Measurements from ENCODE around the gene MFSD2A.
"Not testable (repeated sequence)": the region's sequence is repeated elsewhere in the genome, so short reads cannot be mapped to it uniquely, and the experiment has no call there.

Gene MFSD2A

DNA sequence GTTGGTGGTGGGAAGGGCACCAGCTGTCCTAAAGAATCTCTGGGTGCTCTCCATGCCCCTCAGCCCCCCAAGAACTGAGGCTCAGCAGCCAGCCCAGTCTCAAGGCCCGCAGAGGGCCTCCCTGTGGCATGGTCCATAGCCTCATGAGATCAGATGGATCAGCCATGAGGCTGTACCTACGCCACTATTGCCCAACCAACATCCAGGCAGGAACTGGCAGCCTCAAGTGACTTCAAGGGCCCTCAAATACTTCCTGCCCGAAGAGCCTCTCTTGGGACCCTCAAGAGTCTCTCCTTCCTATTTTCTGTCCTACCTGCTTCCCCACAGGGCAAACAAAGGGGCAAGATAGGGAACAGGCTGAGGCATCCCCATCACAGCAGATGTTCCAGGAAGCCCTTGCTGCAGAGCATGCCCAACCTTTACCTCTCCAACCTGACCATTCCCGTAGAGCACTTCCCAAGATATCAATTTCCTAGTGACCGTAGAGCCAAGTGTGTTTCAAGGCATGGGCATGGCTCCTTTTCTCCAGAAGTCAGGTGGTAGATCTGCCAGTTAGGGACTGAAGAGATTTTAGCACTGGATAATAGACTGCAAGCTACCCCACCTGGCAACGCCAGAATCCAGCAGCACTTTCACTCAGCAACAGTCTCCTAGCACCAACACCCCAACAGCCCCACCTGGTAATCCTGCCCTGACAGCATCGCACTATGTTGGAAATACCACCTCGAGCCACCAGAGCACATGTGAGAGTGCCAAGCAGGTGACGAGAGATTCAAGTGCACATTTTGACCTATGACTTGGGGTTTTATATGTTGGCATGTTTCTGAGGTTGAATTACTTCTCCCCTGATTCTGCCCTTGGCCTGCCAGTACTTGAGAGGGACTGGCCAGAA is 13.7 kb upstream of the MFSD2A start:
- DNase-seq, result no peak

DNA sequence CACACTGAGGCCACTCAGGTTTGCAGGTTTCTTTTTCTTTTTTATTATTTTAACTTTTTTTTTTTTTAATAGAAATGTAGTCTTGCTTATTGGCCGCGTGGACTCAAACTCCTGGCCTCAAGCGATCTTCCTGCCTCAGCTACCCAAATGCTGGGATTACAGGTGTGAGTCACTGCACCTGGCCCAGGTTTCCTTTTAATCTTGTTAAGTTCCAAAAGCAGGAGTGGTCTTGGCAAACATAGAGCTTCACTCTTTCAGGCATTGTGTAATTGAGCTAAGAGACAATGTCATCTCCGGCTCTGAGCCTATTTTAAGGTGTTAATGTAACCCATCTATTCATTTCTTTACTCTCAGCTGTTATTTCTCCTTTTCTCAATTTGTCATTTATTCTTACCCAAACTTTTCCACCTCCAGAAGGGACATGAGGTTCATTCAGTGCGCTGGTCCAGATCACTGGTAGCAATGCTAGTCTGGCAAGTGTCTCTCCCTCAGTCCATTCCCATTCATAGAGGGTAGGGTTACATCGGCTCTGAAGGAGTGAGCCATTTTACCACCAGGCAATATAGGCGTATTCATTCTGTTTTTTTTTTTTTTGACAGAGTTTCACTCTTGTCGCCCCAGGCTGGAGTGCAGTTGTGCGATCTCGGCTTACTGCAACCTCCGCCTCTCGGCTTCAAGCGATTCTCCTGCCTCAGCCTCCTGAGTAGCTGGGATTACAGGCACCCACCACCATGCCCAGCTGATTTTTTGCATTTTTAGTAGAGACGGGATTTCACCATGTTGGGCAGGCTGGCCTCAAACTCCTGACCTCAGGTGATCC is 11.3 kb upstream of the MFSD2A start:
- no peak for DNase-seq

DNA sequence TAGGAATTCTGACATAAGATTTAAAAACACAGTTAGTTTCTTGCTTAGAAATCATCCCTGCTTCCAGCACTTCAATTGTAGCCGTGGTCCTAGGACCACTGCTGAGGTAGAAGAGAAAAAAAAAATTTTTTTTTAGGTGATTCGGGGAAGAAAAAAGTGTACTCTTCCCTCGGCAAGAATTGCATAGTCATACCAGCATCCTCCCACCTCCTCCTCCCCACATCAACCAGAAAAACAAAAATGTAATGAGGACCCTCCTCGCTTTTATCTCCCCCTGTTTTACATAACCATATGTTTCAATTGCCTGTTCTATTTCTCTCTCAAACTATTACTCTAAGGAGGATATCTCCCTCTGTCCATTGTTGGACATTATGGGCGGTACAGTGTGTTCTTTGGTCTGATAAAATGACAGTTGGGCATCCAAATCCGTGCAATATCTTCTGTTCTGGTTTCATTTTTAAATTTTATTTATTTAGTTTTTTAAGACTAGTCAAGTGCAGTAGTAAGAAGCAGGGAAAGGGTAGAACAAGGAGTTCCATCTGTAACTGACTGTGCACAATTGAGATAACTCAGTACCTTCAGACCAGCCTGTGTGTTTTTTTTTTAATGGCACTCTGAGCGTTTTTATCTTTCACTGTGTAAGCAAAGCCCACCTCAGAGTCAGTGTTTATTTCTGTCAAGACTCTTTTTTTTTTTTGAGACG is 10.4 kb upstream of the MFSD2A start:
- no peak for DNase-seq

DNA sequence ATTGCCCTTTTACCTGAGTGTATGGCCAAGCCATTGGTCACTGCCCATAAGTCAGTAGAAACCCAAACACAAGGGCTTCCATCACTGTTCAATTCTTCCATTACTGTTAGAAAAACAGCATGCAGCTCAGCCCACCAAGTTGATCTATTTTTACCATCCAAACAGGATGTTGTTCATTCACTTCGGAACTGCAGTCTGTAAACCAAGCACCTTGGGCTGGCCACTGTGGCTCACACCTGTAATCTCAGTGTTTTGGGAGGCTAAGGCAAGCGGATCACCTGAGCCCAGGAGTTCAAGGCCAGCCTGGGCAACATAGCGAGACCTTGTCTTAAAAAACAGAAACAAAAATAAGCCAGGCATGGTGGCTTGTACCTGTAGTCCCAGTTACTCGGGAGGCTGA is 8.7 kb upstream of the MFSD2A start:
- DNase-seq, result no peak

DNA sequence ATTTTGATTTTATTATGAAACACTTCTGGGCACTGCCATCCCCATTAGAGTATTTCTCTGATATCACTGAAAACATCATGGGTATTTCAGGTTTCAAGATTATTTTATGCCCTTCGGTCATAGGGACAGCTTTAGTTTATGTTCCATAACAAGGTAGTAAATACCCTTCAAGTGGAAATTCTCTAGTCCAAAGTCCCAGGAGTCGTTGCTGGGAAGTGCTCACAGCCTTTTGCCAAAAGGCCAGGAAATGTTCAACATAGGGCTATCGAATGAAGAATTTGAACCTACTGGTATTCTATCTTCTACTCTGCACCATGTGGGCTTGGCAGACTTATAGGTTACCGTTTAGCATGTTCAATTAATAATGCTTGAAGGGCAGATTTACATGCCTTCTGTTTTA is 7.7 kb upstream of the MFSD2A start:
- DNase-seq, result no peak

DNA sequence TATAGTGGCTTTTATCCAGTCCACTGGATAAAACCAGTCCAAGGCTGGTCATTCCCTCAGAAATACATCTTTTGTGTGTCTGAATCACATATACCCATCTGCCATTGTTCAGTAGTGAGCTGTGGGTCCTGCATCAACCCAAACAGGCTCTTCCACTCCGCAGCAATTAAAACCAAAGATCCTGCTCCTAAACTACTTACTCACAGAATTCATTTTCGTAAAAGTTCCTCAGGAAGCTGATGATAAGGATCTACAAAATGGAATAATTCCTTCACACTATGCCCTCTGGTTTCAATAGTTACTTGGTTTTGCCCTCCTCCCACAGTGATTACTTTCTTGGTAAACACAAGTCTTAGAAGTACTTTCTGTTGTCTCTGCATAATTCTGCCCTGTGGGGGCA is 5.1 kb upstream of the MFSD2A start:
- no peak for DNase-seq

DNA sequence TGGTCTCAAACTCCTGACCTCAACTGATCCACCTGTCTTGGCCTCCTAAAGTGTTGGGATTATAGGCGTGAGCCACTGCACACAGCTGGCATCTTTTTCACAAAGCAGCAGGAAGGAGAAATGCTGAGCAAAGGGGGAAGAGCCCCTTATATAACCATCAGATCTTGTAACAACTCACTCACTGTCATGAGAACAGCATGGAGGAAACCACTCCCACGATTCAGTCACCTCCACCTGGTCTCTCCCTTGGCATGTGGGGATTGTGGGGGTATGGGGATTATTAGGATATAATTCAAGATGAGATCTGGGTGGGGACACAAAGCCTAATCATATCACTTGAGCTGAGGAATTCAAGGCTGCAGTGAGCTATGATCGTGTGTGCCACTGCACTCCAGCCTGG is 3.0 kb upstream of the MFSD2A start:
- no peak for DNase-seq

DNA sequence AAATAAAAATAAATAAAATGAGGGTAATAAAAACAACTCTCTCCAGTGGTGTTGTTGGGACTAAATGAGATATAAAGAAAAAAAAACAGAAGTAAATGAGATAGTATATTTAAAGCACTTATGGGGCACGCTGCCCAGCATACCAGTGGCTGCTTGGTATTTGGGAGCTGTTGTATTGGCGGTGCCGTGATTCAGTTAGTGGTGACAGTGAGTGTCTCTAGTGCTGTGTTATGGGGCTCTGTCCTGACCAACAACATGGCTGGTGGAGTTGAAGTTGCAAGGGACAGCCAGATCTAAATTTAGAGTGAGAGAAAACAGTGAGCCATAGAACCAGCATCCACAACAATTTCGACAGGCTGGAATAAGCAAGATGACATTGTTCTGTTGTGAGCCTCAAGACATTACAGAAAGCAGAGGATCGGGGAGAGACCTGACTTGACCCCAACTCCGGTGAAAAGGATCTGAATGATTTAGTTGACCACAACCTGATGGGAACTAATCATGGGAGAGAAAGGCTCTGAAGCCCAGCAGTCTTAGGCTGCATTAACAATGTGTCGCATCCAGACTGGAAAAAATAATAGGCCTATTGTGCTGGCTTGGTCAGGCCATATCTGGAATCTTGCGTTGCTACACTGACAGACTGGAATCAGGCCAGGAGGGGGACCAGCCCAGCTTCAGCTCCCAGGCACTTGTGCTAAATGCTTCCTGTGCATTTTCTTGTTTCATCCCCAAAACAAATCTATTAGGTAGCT is 2.4 kb upstream of the MFSD2A start:
- DNase-seq, result no peak

DNA sequence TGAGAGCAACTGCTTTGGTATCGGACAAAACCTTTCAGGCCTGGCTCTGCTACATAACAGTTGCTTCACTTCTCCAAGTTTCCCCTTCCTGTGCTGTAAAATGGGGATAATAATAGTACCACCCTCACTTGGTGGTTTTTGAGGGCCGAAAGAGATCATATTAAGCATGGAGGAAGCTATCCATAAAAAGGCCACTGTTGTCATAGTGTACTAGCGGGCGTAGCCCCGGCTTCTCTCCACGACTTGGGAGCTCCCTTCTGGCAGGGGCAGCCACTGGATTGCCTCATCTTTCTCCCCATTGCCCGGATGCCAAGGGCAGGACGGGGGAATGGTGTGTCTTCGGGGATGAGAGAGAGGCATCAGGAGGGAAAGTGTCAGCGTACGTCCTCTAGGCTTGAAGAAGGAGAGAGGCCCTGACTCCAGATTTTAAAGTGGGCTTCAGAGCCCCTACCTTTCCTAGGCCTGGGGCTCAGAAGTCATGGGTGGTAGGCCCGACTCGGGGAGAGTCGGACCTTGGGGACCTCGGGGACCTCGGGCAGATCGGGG is 548 bp upstream of the MFSD2A start:
- no peak for DNase-seq

DNA sequence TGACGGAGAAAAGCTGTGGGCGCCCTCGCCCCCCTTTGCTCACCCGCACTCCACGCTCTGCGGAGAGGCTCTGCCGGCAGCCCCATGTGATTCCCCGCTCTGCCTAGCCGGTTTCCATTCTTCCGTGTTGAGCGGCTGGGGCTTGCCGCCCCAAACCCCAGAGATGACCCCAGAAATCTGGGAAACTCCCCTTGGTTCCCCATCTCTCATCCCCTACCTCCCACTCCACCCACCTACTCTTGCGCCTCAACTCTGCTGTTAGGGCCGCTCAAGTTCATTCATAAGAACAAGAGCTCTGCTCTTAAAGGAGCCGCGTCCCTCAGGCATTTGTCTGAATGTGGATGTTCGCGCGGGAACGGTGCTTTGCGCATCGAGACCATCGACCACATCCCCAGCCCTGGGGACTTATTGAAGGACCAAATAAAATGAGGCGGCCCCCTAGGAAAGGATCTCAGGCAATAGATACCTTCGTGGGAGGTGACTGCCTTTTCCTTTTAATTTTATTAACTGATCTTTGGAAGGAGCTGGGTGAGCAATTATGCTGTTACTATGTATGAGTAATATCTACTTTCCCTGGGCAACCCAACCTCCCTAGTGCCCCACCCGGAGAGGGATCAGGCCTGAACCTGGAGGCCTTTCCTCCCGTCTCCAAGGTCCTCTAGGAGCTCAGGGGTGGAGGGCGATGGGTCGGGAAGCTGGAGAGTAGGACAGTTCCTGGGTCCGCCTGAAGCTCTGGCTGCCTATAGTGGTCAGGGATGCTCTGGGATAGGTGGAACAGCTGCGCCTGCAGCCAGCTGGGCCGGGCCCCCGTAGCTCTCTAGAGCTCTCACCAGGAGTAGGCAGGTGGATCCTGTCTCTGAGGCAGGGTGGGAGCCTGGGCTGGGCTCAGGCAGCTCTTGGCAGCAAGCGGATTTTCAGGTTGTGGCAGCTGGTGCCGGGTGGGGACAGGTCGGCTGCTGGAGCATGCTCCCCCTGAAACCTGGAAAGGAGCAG is 898 bp downstream of the MFSD2A start:
- DNase-seq, result peak; percentile 13

DNA sequence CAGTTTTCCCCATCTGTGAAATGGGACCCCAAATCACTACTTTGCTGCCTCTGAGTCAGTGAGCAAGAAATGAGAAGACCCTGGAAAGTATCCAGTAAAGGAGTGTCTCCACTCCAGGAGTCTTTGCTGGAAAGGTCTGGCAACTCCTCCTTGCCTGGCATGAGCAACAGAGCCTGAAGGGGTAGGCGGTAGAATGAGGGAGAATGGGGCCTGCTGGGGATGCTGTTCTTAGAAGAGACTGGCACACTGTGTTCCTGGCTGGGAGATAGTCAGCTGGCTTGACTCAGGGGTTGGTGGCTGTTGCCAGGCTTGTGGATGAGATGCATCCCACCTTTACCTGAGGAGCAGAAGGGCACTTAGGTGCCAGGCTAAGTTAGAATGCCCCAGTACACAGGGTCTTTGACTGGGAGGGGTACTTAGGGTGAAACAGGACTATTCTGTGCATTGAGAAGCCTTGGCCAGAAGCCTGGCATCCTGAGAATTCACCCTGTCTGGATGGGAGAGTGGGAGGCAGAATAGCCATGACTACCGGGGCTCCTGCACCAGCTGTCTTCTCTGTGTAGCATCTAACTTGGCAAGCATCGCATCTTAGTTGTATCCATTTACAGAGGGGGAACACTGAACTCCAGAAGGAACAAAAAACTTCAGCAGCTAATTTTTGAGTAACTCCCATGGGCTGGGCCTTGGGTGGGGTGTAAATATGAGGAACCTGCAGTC is 2.5 kb downstream of the MFSD2A start:
- DNase-seq, result no peak

DNA sequence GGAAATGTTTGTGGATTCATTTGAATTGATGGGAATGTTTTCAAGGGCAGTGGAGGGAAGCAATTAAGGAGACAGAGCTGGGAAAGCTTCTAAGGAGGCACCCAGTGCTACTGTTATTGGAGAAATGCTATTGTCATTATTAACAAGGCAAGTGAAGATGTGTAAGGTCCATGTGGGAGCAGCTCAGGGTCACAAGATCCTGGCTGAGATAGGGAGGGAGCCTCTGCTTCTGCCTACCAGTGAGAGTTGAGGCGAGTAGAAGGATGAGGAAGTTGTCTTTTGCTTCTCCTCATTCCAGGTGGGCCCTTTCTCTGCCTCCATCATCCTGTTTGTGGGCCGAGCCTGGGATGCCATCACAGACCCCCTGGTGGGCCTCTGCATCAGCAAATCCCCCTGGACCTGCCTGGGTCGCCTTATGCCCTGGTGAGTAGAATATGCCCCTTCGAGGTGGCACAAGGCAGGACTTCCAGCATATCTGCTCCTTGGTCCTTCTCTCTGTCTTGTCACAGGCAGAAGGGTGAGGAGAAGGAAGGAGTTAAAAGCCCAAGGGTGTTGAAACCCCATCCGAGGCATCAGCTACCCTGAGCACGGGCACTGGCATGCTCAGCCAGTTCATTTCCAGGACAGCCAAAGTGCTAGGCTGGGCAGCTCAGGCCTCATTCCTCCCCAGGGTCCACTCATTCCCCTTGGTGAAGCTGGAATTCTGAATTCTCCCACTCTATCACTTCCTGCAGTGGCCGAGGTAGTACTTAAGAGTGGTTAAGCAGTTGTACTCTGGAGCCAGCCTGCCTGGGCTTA is 3.7 kb downstream of the MFSD2A start:
- no peak for DNase-seq

DNA sequence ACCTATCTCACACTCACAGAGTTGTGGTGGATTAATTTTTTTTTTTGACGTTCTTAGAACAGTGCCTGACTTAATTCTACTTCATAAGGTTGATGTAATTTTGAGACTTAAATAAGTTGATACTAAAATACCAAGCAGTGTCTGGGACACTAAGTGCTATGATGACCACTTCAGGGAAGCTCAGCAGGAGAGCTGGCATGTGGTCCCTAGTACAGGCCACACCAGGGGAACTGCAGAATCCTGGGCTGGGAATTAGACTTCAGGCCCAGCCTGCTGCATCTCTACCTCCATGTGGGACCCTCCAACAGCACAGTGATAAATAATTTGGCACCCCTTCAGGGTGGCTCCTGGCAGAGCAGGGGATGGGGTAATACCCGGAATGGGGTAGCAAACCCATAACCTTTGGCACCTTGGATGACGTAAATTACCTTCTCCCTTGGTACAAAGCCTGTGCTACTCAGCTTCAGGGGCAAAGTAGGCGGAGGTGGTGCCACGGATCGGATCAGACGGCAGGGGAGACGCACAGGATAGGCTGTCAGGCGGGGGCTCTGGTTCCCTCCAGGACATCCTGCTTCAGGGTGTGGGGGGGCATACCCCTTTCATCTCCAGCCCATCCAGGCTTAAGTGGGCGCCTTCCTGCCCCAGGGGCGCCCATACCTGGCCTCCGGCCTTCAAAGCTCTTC is 4.8 kb downstream of the MFSD2A start:
- no peak for DNase-seq

DNA sequence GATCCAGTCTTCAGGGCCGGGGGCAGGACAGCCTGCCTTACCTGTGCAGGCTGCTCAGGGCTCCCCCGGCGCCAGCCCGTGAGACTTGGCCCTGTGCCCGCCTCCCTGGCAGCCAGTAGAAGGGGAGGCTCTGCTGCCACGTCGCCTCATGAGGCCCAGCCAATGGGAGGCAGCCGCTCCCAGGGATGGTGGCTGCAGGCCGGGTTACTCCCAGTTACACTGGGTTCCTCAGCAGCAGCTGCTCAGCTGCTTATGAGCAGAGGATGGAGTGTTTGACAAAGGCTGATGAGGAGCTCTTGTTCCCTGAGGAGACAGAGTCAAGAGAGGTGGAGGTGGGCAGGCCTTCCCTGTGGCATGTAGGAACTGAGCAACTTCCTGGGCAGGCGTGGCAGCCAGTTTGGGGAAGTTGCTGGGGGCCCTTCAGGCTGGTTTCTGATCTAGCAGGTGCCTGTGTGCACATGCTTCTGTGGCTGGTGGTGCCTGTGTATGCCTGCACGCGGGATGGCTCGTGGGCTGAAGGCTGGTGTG is 5.5 kb downstream of the MFSD2A start:
- DNase-seq, result no peak

DNA sequence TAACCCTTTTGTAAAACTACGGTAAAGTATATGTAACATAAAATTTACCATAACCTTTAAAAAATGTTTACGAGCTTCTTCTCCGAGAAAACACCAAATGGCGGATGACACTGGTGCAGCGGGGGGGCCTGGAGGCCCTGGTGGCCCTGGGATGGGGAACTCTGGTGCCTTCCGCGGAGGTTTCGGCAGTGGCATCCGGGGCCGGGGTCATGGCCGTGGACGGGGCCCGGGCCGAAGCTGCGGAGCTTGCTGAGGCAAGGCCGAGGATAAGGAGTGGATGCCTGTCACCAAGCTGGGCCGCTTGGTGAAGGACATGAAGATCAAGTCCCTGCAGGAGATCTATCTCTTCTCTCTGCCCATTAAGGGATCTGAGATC is 7.5 kb downstream of the MFSD2A start:
- no peak for DNase-seq

DNA sequence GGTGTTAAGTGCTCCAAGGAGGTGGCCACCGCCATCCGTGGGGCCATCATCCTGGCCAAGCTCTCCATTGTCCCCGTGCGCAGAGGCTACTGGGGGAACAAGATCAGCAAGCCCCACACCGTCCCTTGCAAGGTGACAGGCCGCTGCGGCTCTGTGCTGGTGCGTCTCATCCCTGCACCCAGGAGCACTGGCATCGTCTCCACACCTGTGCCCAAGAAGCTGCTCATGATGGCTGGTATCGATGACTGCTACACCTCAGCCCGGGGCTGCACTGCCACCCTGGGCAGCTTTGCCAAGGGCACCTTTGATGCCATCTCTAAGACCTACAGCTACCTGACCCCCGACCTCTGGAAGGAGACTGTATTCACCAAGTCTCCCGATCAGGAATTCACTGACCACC is 8.0 kb downstream of the MFSD2A start:
- not testable (repeated sequence) for DNase-seq

DNA sequence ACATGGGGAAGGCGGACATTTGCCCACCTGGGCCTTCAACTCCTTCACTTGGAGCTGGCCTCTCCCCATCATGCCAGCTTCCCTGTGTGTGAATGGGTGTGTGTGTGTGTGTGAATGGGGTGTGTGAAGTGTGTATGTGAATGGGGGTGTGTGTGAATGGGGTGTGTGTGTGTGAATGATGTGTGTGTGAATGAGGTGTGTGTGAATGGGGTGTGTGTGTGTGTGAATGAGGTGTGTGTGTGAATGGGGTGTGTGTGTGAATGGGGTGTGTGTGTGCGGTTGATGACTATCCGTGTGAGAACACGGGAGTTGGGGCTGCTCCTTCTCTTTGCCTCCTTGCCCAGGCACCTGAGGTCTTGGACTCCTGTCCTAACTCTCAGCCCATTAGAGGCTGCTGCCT is 9.6 kb downstream of the MFSD2A start:
- DNase-seq, result no peak

DNA sequence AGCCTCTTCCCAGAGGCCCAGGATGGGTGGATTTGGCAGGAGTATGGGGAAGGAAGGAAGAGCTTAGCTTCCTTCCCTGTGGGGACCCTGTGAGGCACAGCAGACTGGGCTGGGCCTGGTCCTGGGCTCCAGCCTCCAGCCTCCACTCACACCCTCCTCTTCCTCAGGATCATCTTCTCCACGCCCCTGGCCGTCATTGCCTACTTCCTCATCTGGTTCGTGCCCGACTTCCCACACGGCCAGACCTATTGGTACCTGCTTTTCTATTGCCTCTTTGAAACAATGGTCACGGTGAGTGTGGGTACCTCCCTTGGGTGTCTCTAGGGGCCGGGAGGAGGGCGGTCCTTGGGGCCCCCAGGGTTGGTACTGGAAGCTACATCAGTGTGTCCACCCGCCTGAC is 10.1 kb downstream of the MFSD2A start:
- no peak for DNase-seq

DNA sequence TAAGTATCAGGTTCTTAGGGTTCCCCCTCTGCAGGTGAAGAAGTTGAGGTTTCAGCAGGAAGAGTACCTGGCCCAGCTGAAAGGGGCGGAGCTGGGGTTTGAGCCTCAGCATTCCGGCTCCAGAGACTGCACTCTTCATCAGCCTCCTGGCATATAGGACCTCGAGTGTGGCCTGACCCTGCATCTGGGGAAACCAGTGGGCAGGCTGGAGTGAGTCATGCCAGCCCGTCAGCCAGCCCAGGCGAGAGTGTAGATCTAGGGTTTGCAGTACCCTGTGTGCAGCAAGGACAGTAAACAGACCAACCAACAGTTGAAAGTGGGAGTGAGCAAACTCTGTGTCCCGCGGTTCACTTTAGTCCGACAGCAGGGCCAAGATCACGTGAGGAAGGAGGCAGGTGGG is 14.1 kb downstream of the MFSD2A start:
- DNase-seq, result no peak
